ENCODE measurements around the gene TGFBRAP1. TPM values are rescaled to one million over a fixed set of nuclear protein-coding genes. Genes with fewer than 3 reads are reported as not detected.

TGFBRAP1 gene
- total RNA-seq, 4 donors from 2014 or later = 13.1 to 21.8 (median 19.4) TPM

DNA sequence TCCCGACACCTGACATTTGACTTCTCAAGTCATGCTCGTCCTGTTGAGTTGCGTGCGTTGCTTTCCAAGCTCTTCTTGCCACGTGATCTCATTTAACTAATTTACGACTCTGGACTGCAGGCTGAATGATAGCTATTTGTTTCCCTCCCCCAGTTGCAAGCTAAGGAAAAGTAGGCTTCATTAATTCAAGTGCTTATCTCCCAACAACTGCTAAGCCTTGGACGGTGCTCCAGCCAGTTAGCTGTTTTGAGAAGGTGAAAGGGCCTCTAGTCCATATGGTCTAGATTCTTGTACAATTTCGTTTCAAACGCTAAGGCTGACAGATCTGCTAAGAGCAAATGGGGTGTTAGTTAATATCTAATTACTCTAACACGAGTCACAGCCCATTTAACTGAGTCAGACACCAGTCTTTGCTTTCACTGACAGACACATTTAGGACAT, 66.9 kb downstream of the TGFBRAP1 start:
- no peaks in the 10 kb centered on the region for H3K4me1 ChIP-seq
- H3K4me3 ChIP-seq = no peak overlapping the region
- H3K36me3 ChIP-seq = peaks cover 0 to 15% (median 6%) of the 10 kb centered on the region in 4 donors
- DNase-seq = no peak
- no peak overlapping the region for H3K27ac ChIP-seq
- H3K27me3 ChIP-seq = no peaks in the 10 kb centered on the region
- in situ Hi-C loops (cut with MboI; ENCODE audit: low pct_ligation_motif_present in 1 of 4, low pct_unique_long_range_greater_than_20kb in 1 of 4, low sequenced_read_pairs in 3 of 4) (no loop called here), intact Hi-C loops (cut with DNase I; ENCODE audit: low total_unique reads) (no loop called here)
- TF ChIP-seq EP300 (IDR thresholded peaks at IDR 0.05; ENCODE audit: low read depth) = no peak
- TF ChIP-seq POLR2AphosphoS5 (IDR thresholded peaks at IDR 0.05) = no peak
- no peak for TF ChIP-seq CTCF (IDR thresholded peaks at IDR 0.05)
- no peak for TF ChIP-seq POLR2A (IDR thresholded peaks at IDR 0.05)
- H3K9me3 ChIP-seq = no peaks in the 10 kb centered on the region
- 80 to 87% methylated on average over 3 to 10 of the region's 10 CpGs for WGBS, 2 donors (ENCODE audit: low coverage in 1 of 2)

DNA sequence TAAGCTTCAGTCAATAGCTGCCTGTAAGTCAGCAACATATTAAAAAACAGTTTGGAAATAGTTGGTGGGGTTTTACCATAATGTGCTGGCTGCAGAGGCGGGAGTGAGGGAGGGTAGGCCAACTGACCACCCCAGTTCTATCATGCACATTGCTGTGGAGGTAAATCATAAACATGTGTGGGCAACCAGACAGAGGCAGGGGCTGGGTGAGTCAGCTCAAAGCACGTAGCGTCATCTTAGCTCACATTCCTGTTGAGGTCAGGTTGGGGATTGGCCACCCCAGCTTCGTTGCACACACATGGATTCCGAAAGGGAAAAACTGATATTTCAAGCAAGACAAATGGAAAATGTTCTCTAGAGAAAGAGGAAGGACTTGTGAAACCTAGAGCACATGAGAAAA, 68.5 kb downstream of the TGFBRAP1 start:
- no peak for DNase-seq
- Histone ChIP-seq H3K27ac (no peak overlapping the region), H3K4me3 (no peak overlapping the region), H3K9me3 (no peaks in the 10 kb centered on the region), H3K36me3 (peaks cover 0 to 3% (median under 1%) of the 10 kb centered on the region in 4 donors), H3K4me1 (no peaks in the 10 kb centered on the region), H3K27me3 (no peaks in the 10 kb centered on the region)
- in situ Hi-C loops (cut with MboI; ENCODE audit: low pct_ligation_motif_present in 1 of 4, low pct_unique_long_range_greater_than_20kb in 1 of 4, low sequenced_read_pairs in 3 of 4) (no loop called here), intact Hi-C loops (cut with DNase I; ENCODE audit: low total_unique reads) (no loop called here)
- TF ChIP-seq CTCF (IDR thresholded peaks at IDR 0.05) (no peak), EP300 (IDR thresholded peaks at IDR 0.05; ENCODE audit: low read depth) (no peak), POLR2AphosphoS5 (IDR thresholded peaks at IDR 0.05) (no peak), POLR2A (IDR thresholded peaks at IDR 0.05) (no peak)
- 83 to 91% methylated on average over 5 of the region's 5 CpGs for WGBS, 2 donors (ENCODE audit: low coverage in 1 of 2)

GRCh38 chr2:105258835-105259350, 70.6 kb downstream of the TGFBRAP1 start:
- Histone ChIP-seq H3K27ac (no peak overlapping the region), H3K4me1 (no peaks in the 10 kb centered on the region), H3K27me3 (no peaks in the 10 kb centered on the region), H3K36me3 (no peaks in the 10 kb centered on the region), H3K9me3 (no peaks in the 10 kb centered on the region), H3K4me3 (no peak overlapping the region)
- TF ChIP-seq POLR2AphosphoS5 (IDR thresholded peaks at IDR 0.05) = no peak
- TF ChIP-seq POLR2A (IDR thresholded peaks at IDR 0.05) = no peak
- no peak for TF ChIP-seq EP300 (IDR thresholded peaks at IDR 0.05; ENCODE audit: low read depth)
- no peak for TF ChIP-seq CTCF (IDR thresholded peaks at IDR 0.05)
- DNase-seq = no peak
- intact Hi-C loops (cut with DNase I; ENCODE audit: low total_unique reads) (no loop called here), in situ Hi-C loops (cut with MboI; ENCODE audit: low pct_ligation_motif_present in 1 of 4, low pct_unique_long_range_greater_than_20kb in 1 of 4, low sequenced_read_pairs in 3 of 4) (no loop called here)
- 80 to 100% methylated on average over 2 to 10 of the region's 10 CpGs for WGBS, 2 donors (ENCODE audit: low coverage in 1 of 2)

DNA sequence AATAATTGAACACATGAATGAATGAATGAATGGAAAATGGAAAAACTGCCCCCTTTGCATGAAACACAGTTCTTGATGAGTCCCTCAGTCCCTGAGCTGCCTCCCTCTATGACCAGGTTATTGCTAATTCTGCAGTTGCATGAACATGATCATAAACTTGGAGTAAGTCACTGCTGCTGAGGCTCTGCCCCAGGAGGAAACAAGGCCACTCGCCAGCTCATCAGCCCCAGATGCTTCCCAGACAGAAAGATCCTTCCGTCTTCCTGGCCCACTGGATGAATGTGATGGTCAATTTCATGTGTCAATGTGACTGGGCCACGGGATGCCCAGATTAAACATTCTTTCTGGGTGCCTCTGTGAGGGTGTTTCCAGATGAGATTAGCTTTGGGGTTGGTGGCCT, 71.6 kb downstream of the TGFBRAP1 start:
- TF ChIP-seq EP300 (IDR thresholded peaks at IDR 0.05; ENCODE audit: low read depth) (no peak), POLR2A (IDR thresholded peaks at IDR 0.05) (no peak), POLR2AphosphoS5 (IDR thresholded peaks at IDR 0.05) (no peak)
- Histone ChIP-seq H3K4me3 (no peak overlapping the region), H3K27me3 (no peaks in the 10 kb centered on the region), H3K9me3 (no peaks in the 10 kb centered on the region), H3K27ac (no peak overlapping the region), H3K36me3 (no peaks in the 10 kb centered on the region), H3K4me1 (no peaks in the 10 kb centered on the region)
- no peak for DNase-seq
- WGBS, 2 donors (ENCODE audit: low coverage in 1 of 2) = 74% methylated on average over 3 of the region's 3 CpGs; no CpG with 5 or more reads in 1 of the 2 donors
- intact Hi-C loops (cut with DNase I; ENCODE audit: low total_unique reads) = no loop called here
- in situ Hi-C loops (cut with MboI; ENCODE audit: low pct_ligation_motif_present in 1 of 4, low pct_unique_long_range_greater_than_20kb in 1 of 4, low sequenced_read_pairs in 3 of 4) = no loop called here

All from transverse colon (tissue), 4 donors.